WTC11 (cell line): ENCODE data around the gene SOX8.

Experiments used
- ATF3 ChIP-seq: sonication (generic); formaldehyde crosslinking; conservative IDR thresholded peaks from 2 replicates; pipeline ENCODE4 v1.8.1; 2022; ENCODE audit warnings: mild to moderate bottlenecking, missing genetic modification reagents
- CTCF ChIP-seq: fragments of 200-600 bp; IDR thresholded peaks from 2 replicates; pipeline ENCODE4 v1.8.0; 2022; ENCODE audit warnings: antibody characterized with exemption
- ETV6 ChIP-seq: sonication (generic); formaldehyde crosslinking; IDR thresholded peaks from 2 replicates; pipeline ENCODE4 v1.8.1; 2022; ENCODE audit warnings: mild to moderate bottlenecking, missing genetic modification reagents
- FOXJ3 ChIP-seq: sonication (generic); formaldehyde crosslinking; IDR thresholded peaks from 2 replicates; pipeline ENCODE4 v1.9.0; 2021; ENCODE audit warnings: missing genetic modification reagents, mild to moderate bottlenecking, borderline replicate concordance
- NR1H2 ChIP-seq: sonication (generic); formaldehyde crosslinking; IDR thresholded peaks from 2 replicates; pipeline ENCODE4 v1.9.0; 2021; ENCODE audit warnings: mild to moderate bottlenecking, moderate library complexity, missing genetic modification reagents
- NR3C1 ChIP-seq: sonication (generic); formaldehyde crosslinking; conservative IDR thresholded peaks from 2 replicates; pipeline ENCODE4 v1.8.1; 2023; ENCODE audit warnings: low read depth, mild to moderate bottlenecking, missing genetic modification reagents
- PRRX2 ChIP-seq: fragments of 250-450 bp; sonication (Bioruptor Pico); IDR thresholded peaks from 2 replicates; pipeline ENCODE4 v1.8.0; 2021; ENCODE audit warnings: mild to moderate bottlenecking
- SP1 ChIP-seq: sonication (generic); formaldehyde crosslinking; conservative IDR thresholded peaks from 2 replicates; pipeline ENCODE4 v1.8.1; 2022; ENCODE audit warnings: missing genetic modification reagents
- TEAD4 ChIP-seq: sonication (generic); formaldehyde crosslinking; IDR thresholded peaks from 2 replicates; pipeline ENCODE4 v1.8.0; 2022; ENCODE audit warnings: mild to moderate bottlenecking, missing genetic modification reagents
- ZNF121 ChIP-seq: sonication (generic); formaldehyde crosslinking; IDR thresholded peaks from 2 replicates; pipeline ENCODE4 v1.8.0; 2023; ENCODE audit warnings: missing genetic modification reagents
- ZNF512 ChIP-seq: sonication (generic); formaldehyde crosslinking; IDR thresholded peaks from 2 replicates; pipeline ENCODE4 v1.8.1; 2022; ENCODE audit warnings: missing genetic modification reagents, borderline replicate concordance
- ZNF671 ChIP-seq: fragments of 250-450 bp; sonication (Bioruptor Pico); IDR thresholded peaks from 2 replicates; pipeline ENCODE4 v1.8.0; 2021; ENCODE audit warnings: mild to moderate bottlenecking
- TF ChIP-seq, protein P1 (sequence below): sonication (generic); formaldehyde crosslinking; IDR thresholded peaks from 2 replicates; pipeline ENCODE4 v1.8.0; 2022; ENCODE audit warnings: mild to moderate bottlenecking, missing genetic modification reagents
- TF ChIP-seq, protein P2 (sequence below): sonication (generic); formaldehyde crosslinking; IDR thresholded peaks from 2 replicates; pipeline ENCODE4 v1.8.0; 2023; ENCODE audit warnings: missing genetic modification reagents

DNA sequence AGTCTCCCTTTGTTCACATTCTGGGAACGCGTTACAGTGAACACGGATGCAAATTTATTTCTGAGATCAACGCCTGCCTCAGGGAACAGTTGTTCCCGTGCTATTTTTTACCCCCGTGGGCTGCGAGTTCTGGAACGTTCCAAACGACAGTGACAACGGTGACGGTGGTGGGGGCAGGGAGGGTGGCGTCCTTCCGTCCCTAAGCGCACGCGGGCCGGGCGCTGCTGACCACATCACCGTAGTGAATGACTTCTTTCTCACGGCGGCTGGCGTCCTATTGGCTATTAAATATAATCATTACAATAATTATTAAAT is 45.9 kb downstream of the SOX8 start:
- TF ChIP-seq PRRX2 (no peak), ZNF512 (CRISPR knock-in tag) (no peak), CTCF (no peak), TEAD4 (no peak), FOXJ3 (CRISPR knock-in tag) (no peak), ATF3 (CRISPR knock-in tag) (no peak), NR3C1 (no peak), ETV6 (CRISPR knock-in tag) (no peak), SP1 (CRISPR knock-in tag) (no peak), ZNF671 (no peak), ZNF121 (CRISPR knock-in tag) (no peak), NR1H2 (CRISPR knock-in tag) (no peak)
- TF ChIP-seq, protein P1, sequence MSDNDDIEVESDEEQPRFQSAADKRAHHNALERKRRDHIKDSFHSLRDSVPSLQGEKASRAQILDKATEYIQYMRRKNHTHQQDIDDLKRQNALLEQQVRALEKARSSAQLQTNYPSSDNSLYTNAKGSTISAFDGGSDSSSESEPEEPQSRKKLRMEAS (CRISPR knock-in tag), result no peak
- TF ChIP-seq, protein P2, sequence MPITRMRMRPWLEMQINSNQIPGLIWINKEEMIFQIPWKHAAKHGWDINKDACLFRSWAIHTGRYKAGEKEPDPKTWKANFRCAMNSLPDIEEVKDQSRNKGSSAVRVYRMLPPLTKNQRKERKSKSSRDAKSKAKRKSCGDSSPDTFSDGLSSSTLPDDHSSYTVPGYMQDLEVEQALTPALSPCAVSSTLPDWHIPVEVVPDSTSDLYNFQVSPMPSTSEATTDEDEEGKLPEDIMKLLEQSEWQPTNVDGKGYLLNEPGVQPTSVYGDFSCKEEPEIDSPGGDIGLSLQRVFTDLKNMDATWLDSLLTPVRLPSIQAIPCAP (CRISPR knock-in tag), result no peak
